ENCODE results near the gene MACF1. TPM values are rescaled to one million over a fixed set of nuclear protein-coding genes. Genes with fewer than 3 reads are reported as not detected.
"Not testable (repeated sequence)": the region's sequence is repeated elsewhere in the genome, so short reads cannot be mapped to it uniquely, and the experiment has no call there.

Gene MACF1
- polyA plus RNA-seq, 1 of the 3 experiments (the other 2 are of a cell fraction), result 37.6 TPM

DNA sequence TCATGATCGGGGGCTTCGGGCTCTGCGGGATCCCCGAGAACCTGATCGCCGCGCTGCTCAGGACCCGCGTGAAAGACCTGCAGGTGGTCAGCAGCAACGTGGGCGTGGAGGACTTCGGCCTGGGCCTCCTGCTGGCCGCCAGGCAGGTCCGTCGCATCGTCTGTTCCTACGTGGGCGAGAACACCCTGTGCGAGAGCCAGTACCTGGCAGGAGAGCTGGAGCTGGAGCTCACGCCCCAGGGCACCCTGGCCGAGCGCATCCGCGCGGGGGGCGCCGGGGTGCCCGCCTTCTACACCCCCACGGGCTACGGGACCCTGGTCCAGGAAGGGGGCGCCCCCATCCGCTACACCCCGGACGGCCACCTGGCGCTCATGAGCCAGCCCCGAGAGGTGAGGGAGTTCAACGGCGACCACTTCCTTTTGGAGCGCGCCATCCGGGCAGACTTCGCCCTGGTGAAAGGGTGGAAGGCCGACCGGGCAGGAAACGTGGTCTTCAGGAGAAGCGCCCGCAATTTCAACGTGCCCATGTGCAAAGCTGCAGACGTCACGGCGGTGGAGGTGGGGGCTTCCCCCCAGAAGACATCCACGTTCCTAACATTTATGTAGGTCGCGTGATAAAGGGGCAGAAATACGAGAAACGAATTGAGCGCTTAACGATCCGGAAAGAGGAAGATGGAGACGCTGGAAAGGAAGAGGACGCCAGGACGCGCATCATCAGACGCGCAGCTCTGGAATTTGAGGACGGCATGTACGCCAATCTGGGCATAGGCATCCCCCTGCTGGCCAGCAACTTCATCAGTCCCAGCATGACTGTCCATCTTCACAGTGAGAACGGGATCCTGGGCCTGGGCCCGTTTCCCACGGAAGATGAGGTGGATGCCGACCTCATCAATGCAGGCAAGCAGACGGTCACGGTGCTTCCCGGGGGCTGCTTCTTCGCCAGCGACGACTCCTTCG, 310.9 kb downstream of the MACF1 start:
- H3K27ac ChIP-seq (ENCODE audit: low read depth in 2 of 2, low read length in 1 of 2); H3K36me3 ChIP-seq (replicated peaks in 1 of 2; ENCODE audit: control insufficient read depth in 1 of 2, insufficient read depth in 2 of 2, low read length in 1 of 2); H3K9me2 ChIP-seq; H2AFZ ChIP-seq (ENCODE audit: low read depth); CTCF ChIA-PET; H3K79me2 ChIP-seq (ENCODE audit: insufficient read depth); H3K9me3 ChIP-seq; H3F3A ChIP-seq (replicated peaks; ENCODE audit: insufficient read depth); POLR2A ChIA-PET; H3K4me1 ChIP-seq (ENCODE audit: control insufficient read depth in 1 of 2, insufficient read depth in 2 of 2, low read depth in 1 of 2, low read length in 1 of 2); H3K4me2 ChIP-seq; H4K20me1 ChIP-seq (ENCODE audit: insufficient read depth); H3K27me3 ChIP-seq (ENCODE audit: insufficient read depth); H3K9ac ChIP-seq: not testable (repeated sequence)
- H3K4me3 ChIP-seq (ENCODE audit: low read depth in 2 of 2, low read length in 1 of 2), result peak overlapping the region in 1 of 2 experiments; percentile 17; a peak in 2 of 4 replicates
- WGBS (ENCODE audit: low lambda C conversion rate), result 28% methylated on average over 24 of the region's 78 CpGs
- DNase-seq, result peak; percentile 44

DNA sequence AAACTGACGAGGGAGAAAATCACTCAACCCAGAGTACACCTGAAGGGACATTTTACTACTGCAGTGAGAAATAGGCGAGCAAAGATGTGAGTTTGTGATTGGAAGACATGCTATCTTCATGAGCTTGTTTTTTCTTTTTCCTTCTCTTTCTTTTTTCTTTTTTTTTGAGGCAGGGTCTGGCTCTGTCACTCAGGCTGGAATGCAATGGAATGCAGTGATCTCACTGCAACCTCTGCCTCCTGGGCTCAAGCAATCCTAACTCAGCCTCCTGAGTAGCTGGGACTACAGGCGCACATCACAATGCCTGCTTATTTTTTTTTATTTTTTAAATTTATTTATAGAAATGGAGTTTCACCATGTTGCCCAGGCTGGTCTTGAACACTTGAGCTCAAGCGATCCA, 312.3 kb downstream of the MACF1 start:
- POLR2A ChIA-PET; H3K9me2 ChIP-seq; H3F3A ChIP-seq (replicated peaks; ENCODE audit: insufficient read depth); H3K4me3 ChIP-seq (ENCODE audit: low read depth in 2 of 2, low read length in 1 of 2); H3K79me2 ChIP-seq (ENCODE audit: insufficient read depth); H3K36me3 ChIP-seq (replicated peaks in 1 of 2; ENCODE audit: control insufficient read depth in 1 of 2, insufficient read depth in 2 of 2, low read length in 1 of 2); H3K4me2 ChIP-seq; H3K9me3 ChIP-seq; H3K27ac ChIP-seq (ENCODE audit: low read depth in 2 of 2, low read length in 1 of 2); DNase-seq; CTCF ChIA-PET; H3K9ac ChIP-seq; H3K27me3 ChIP-seq (ENCODE audit: insufficient read depth); H4K20me1 ChIP-seq (ENCODE audit: insufficient read depth); H3K4me1 ChIP-seq (ENCODE audit: control insufficient read depth in 1 of 2, insufficient read depth in 2 of 2, low read depth in 1 of 2, low read length in 1 of 2); H2AFZ ChIP-seq (ENCODE audit: low read depth): not testable (repeated sequence)
- WGBS (ENCODE audit: low lambda C conversion rate), result 95% methylated on average over 4 of the region's 4 CpGs

DNA sequence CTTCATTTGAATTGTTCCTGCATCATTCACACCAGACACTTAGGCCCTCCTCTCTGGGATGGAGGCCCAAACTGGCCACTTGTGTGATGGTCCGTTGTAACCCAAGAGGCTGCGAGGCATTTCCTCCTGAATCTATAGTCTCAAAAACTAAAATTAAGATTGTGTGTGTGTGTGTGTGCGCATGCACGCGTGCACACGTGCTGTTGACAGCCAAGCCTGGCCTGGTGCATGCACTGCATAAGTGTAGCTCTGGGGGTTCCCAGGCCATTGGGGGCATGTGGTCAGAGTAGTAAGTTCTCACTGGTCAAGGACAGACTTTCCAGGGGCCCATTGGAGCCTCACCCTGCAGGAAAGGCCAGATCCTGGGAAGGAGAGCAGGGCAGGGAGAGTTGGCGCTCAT, 313.4 kb downstream of the MACF1 start:
- H3K79me2 ChIP-seq (ENCODE audit: insufficient read depth); H3K9me2 ChIP-seq; H2AFZ ChIP-seq (ENCODE audit: low read depth); CTCF ChIA-PET; H4K20me1 ChIP-seq (ENCODE audit: insufficient read depth); H3K4me1 ChIP-seq (ENCODE audit: control insufficient read depth in 1 of 2, insufficient read depth in 2 of 2, low read depth in 1 of 2, low read length in 1 of 2); H3K9ac ChIP-seq; H3K36me3 ChIP-seq (replicated peaks in 1 of 2; ENCODE audit: control insufficient read depth in 1 of 2, insufficient read depth in 2 of 2, low read length in 1 of 2); H3K27me3 ChIP-seq (ENCODE audit: insufficient read depth); H3K4me2 ChIP-seq; DNase-seq; H3F3A ChIP-seq (replicated peaks; ENCODE audit: insufficient read depth); H3K27ac ChIP-seq (ENCODE audit: low read depth in 2 of 2, low read length in 1 of 2); POLR2A ChIA-PET; H3K9me3 ChIP-seq; H3K4me3 ChIP-seq (ENCODE audit: low read depth in 2 of 2, low read length in 1 of 2): not testable (repeated sequence)
- WGBS (ENCODE audit: low lambda C conversion rate), result 100% methylated on average over 2 of the region's 7 CpGs

DNA sequence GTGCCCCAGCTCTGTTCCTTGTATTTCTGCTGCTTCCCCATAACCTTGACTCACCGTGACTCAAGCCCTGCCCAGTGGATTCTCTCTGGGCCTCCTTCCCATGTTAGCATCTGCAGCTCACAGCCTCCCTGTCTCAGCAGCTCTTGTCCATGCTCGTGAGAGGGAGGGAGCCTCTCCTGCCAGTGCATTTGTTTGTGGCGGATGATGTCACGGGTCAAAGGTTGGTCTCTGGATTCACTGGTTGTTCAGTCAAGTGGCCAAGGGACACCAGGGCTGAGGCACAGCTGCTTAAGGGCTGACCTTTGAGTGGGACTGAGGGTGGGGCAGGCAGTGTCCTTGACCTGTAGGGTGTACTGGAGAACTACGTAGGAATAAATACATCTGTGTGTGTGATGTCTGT, 314.9 kb downstream of the MACF1 start:
- 50% methylated on average over 3 of the region's 5 CpGs for WGBS (ENCODE audit: low lambda C conversion rate)
- H3K9me2 ChIP-seq; POLR2A ChIA-PET; H4K20me1 ChIP-seq (ENCODE audit: insufficient read depth); CTCF ChIA-PET; H2AFZ ChIP-seq (ENCODE audit: low read depth); H3K36me3 ChIP-seq (replicated peaks in 1 of 2; ENCODE audit: control insufficient read depth in 1 of 2, insufficient read depth in 2 of 2, low read length in 1 of 2); H3F3A ChIP-seq (replicated peaks; ENCODE audit: insufficient read depth); DNase-seq; H3K27ac ChIP-seq (ENCODE audit: low read depth in 2 of 2, low read length in 1 of 2); H3K79me2 ChIP-seq (ENCODE audit: insufficient read depth); H3K9me3 ChIP-seq; H3K4me2 ChIP-seq; H3K4me3 ChIP-seq (ENCODE audit: low read depth in 2 of 2, low read length in 1 of 2); H3K9ac ChIP-seq; H3K27me3 ChIP-seq (ENCODE audit: insufficient read depth); H3K4me1 ChIP-seq (ENCODE audit: control insufficient read depth in 1 of 2, insufficient read depth in 2 of 2, low read depth in 1 of 2, low read length in 1 of 2): not testable (repeated sequence)

DNA sequence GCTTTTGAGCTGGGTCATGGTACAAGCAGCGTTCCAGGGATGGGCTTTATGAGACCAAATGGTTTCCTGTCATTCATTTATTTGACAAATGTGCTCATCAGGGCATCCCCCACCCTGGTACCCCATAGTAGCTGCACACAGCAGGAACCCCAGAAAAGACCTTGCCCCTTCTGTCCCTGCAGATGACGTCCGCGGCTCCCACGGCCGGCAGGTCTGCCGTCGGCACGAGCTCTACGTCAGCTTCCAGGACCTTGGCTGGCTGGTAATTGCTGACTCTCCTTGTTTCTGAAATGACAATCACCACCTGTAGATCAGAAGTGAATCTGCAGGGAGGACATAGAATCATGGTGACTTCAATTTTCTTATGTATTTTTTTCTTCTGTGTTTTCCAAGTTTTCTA, 317.7 kb downstream of the MACF1 start:
- POLR2A ChIA-PET; H3K9ac ChIP-seq; H3K27ac ChIP-seq (ENCODE audit: low read depth in 2 of 2, low read length in 1 of 2); H3K27me3 ChIP-seq (ENCODE audit: insufficient read depth); CTCF ChIA-PET; H3K9me3 ChIP-seq; H2AFZ ChIP-seq (ENCODE audit: low read depth); H3K36me3 ChIP-seq (replicated peaks in 1 of 2; ENCODE audit: control insufficient read depth in 1 of 2, insufficient read depth in 2 of 2, low read length in 1 of 2); H3K4me1 ChIP-seq (ENCODE audit: control insufficient read depth in 1 of 2, insufficient read depth in 2 of 2, low read depth in 1 of 2, low read length in 1 of 2); DNase-seq; H3K4me3 ChIP-seq (ENCODE audit: low read depth in 2 of 2, low read length in 1 of 2); H3K9me2 ChIP-seq; H3F3A ChIP-seq (replicated peaks; ENCODE audit: insufficient read depth); H4K20me1 ChIP-seq (ENCODE audit: insufficient read depth); H3K79me2 ChIP-seq (ENCODE audit: insufficient read depth); H3K4me2 ChIP-seq: not testable (repeated sequence)
- WGBS (ENCODE audit: low lambda C conversion rate), result 89% methylated on average over 9 of the region's 10 CpGs

All from SK-N-SH (cell line).